GM12878 (cell line): ENCODE measurements around the gene RNF32. TPM values are rescaled to one million over a fixed set of nuclear protein-coding genes. Genes with fewer than 3 reads are reported as not detected.

Experiments used
- ATAC-seq: fragments of 200-7000 bp; cut with Tn5 transposase; 3 replicates; pipeline ENCODE4 v1.9.1; 2020; ENCODE audit warnings: mild to moderate bottlenecking, moderate library complexity
- BruUV-seq: library from RNA; stranded (reverse); fragments of 400-500 nt; replicated peaks from 2 replicates; lab custom pipeline; 2021; lab: Mats Ljungman, UMichigan
- CTCF ChIA-PET: fragments of 300-600 bp; sonication (Branson Sonifier 250); formaldehyde crosslinking; extraction: SDS; loops from one replicate; lab custom pipeline; 2021; ENCODE audit warnings: inconsistent platforms; lab: Yijun Ruan, JAX
- POLR2A ChIA-PET: fragments of 350-600 bp; formaldehyde crosslinking; extraction: SDS; loops from one replicate; lab custom pipeline; 2021; ENCODE audit warnings: inconsistent platforms; lab: Charles Lee
- RAD21 ChIA-PET: fragments of 300-600 bp; sonication (Branson Sonifier 250); formaldehyde crosslinking; loops from one replicate; lab custom pipeline; 2023; ENCODE audit warnings: antibody characterized with exemption; ENCODE audit not compliant: unreplicated experiment; lab: Charles Lee
- SMC1A ChIA-PET: fragments of 300-600 bp; sonication (Branson Sonifier 250); formaldehyde crosslinking; loops from one replicate; lab custom pipeline; 2023; ENCODE audit not compliant: unreplicated experiment, uncharacterized antibody; lab: Charles Lee
- DNase-seq: peaks from one replicate; pipeline ENCODE4 v3.0.0-alpha.2; 2011; ENCODE audit warnings: low read depth, low spot score
- FAIRE-seq: peaks from 3 replicates; lab custom pipeline; 2011; peaks lifted over from hg19 to GRCh38; lab: Jason Lieb, UNC
- H2AFZ ChIP-seq: 2 replicates; pipeline ENCODE4 v1.6.0; 2011; ENCODE audit warnings: low read depth, low read length, control low read depth; ENCODE audit not compliant: control insufficient read depth
- H3K27ac ChIP-seq: 2 replicates; pipeline ENCODE4 v1.5.1; 2011; ENCODE audit warnings: control low read depth; ENCODE audit not compliant: control insufficient read depth, insufficient read depth
- H3K27me3 ChIP-seq, 2 experiments: replicated peaks in 1 of 2; 2 replicates each; pipeline versions ENCODE4 v1.6.0 to v1.6.1; 2011; ENCODE audit warnings: low read length in 1 of 2; ENCODE audit not compliant: control insufficient read depth in 2 of 2, insufficient read depth in 2 of 2
- H3K36me3 ChIP-seq, 2 experiments: 2 replicates each; pipeline ENCODE4 v1.5.1; 2011; ENCODE audit warnings: low read length in 1 of 2; ENCODE audit not compliant: control insufficient read depth in 2 of 2, insufficient read depth in 2 of 2
- H3K4me1 ChIP-seq: 2 replicates; pipeline ENCODE4 v1.6.1; 2011; ENCODE audit warnings: mild to moderate bottlenecking, low read length, moderate library complexity, mixed read lengths; ENCODE audit not compliant: control insufficient read depth, insufficient read depth
- H3K4me2 ChIP-seq: 2 replicates; pipeline ENCODE4 v1.6.0; 2011; ENCODE audit warnings: control low read depth; ENCODE audit not compliant: control insufficient read depth, insufficient read depth
- H3K4me3 ChIP-seq: fragments of 200-600 bp; sonication (generic); 2 replicates; pipeline ENCODE4 v1.5.1; 2016
- H3K79me2 ChIP-seq: 2 replicates; pipeline ENCODE4 v1.6.0; 2011; ENCODE audit warnings: low read length; ENCODE audit not compliant: control insufficient read depth, insufficient read depth
- H3K9ac ChIP-seq: 2 replicates; pipeline ENCODE4 v1.8.0; 2011; ENCODE audit warnings: low read length, control low read depth, mixed read lengths; ENCODE audit not compliant: control insufficient read depth, insufficient read depth
- H3K9me3 ChIP-seq: replicated peaks from 3 replicates; pipeline ENCODE4 v1.5.1; 2011; ENCODE audit warnings: mild to moderate bottlenecking, low read length; ENCODE audit not compliant: control insufficient read depth, insufficient read depth
- H4K20me1 ChIP-seq: 2 replicates; pipeline ENCODE4 v1.6.0; 2011; ENCODE audit not compliant: control insufficient read depth, insufficient read depth
- CBX3 ChIP-seq: fragments of 200-600 bp; sonication (generic); IDR thresholded peaks from 2 replicates; pipeline ENCODE4 v1.6.1; 2016; ENCODE audit warnings: low read depth, borderline replicate concordance
- CREM ChIP-seq: IDR thresholded peaks from 2 replicates; pipeline ENCODE4 v1.6.1; 2014; ENCODE audit warnings: antibody characterized with exemption, low read depth
- EED ChIP-seq: sonication (generic); IDR thresholded peaks from 2 replicates; pipeline ENCODE4 v1.6.1; 2016; ENCODE audit warnings: antibody characterized with exemption, low read depth
- EP300 ChIP-seq, 2 experiments: fragments of 150-350 bp in 1 of 2; IDR thresholded peaks; 2 replicates each; pipeline ENCODE4 v1.6.1; 2011 to 2012; ENCODE audit warnings: low read depth in 2 of 2, low read length in 2 of 2, borderline replicate concordance in 1 of 2, improper control_type of control experiment in 1 of 2, inconsistent platforms in 1 of 2; ENCODE audit not compliant: control insufficient read depth in 1 of 2
- ETV6 ChIP-seq, 2 experiments: fragments of 450-650 bp in 1 of 2; IDR thresholded peaks in 1 of 2; conservative IDR thresholded peaks in 1 of 2; 2 replicates each; pipeline ENCODE4 v1.6.1; 2014; ENCODE audit warnings: antibody characterized with exemption in 1 of 2, borderline replicate concordance in 1 of 2, low read depth in 1 of 2, mild to moderate bottlenecking in 1 of 2, moderate library complexity in 1 of 2
- HSF1 ChIP-seq: fragments of 150-350 bp; IDR thresholded peaks from 2 replicates; pipeline ENCODE4 v1.6.1; 2014; ENCODE audit warnings: mild to moderate bottlenecking, low read depth, low read length
- NFIC ChIP-seq: IDR thresholded peaks from 2 replicates; pipeline ENCODE4 v1.6.1; 2012; ENCODE audit warnings: low read depth, mild to moderate bottlenecking, inconsistent platforms, low read length, moderate library complexity
- PKNOX1 ChIP-seq: fragments of 450-650 bp; IDR thresholded peaks from 2 replicates; pipeline ENCODE4 v1.6.1; 2016; ENCODE audit warnings: mild to moderate bottlenecking
- POLR2AphosphoS2 ChIP-seq: IDR thresholded peaks from 2 replicates; pipeline ENCODE4 v1.6.1; 2011; ENCODE audit warnings: low read depth, mild to moderate bottlenecking, low read length, improper control_type of control experiment, moderate library complexity
- TARDBP ChIP-seq: IDR thresholded peaks from 2 replicates; pipeline ENCODE4 v1.6.1; 2016; ENCODE audit warnings: borderline replicate concordance
- TCF12 ChIP-seq: IDR thresholded peaks from 2 replicates; pipeline ENCODE4 v1.6.1; 2011; ENCODE audit warnings: low read depth, mild to moderate bottlenecking, low read length
- USF1 ChIP-seq: IDR thresholded peaks from 2 replicates; pipeline ENCODE4 v1.6.1; 2011; ENCODE audit warnings: borderline replicate concordance, low read depth, mild to moderate bottlenecking, moderate library complexity, mixed read lengths, low read length; ENCODE audit not compliant: insufficient read depth; ENCODE audit errors: extremely low read length
- WGBS: methylation state at CpG from one replicate; pipeline ENCODE4 v1.1.6; 2016; ENCODE audit warnings: low lambda C conversion rate; ENCODE audit not compliant: insufficient replicate concordance, insufficient coverage; ENCODE audit errors: missing lambda C conversion rate; 5-methylcytosine and 5-hydroxymethylcytosine counted together
- in situ Hi-C: fragments of 300-500 bp; cut with MboI; formaldehyde crosslinking; loops from 9 replicates; pipeline ENCODE4 v1.14.3; 2018; ENCODE audit warnings: mixed read lengths
- intact Hi-C: fragments of 100-400 bp; cut with micrococcal nuclease; formaldehyde crosslinking; loops from one replicate; pipeline ENCODE4 v1.14.2; 2022; ENCODE audit not compliant: unreplicated experiment
- polyA plus RNA-seq, 11 experiments: library from polyadenylated mRNA; depleted of rRNA in 4 of 11; unstranded in 6 of 11; stranded (reverse) in 5 of 11; fragments of >200 nt; fragmentation: Nextera tagmentation in 4 of 11; fragmentation: Illumina TruSeq in 1 of 11; extraction: Ambion mirVana in 4 of 11; extraction: Trizol in 1 of 11; gene quantifications; 1 replicate in 1 of 11; 2 replicates in 10 of 11; pipeline versions ENCODE4 v1.2.1 to v1.2.3, GENCODE V29; 2011 to 2016; ENCODE audit warnings: inconsistent platforms in 2 of 11, missing spikeins in 2 of 11, low read depth in 1 of 11
- total RNA-seq, 4 experiments: library from RNA; depleted of rRNA in 3 of 4; stranded (reverse); fragments of >200 nt in 3 of 4; fragmentation: Illumina TruSeq in 1 of 4; extraction: Trizol in 1 of 4; gene quantifications; 2 replicates each; pipeline versions ENCODE4 v1.2.1 to v1.2.3, GENCODE V29; 2013 to 2021

Gene RNF32
- total and polyA plus RNA-seq, 10 of the 15 experiments (the other 5 are each of a cell fraction or from before 2014, with no cell fraction given) = 2.5 to 7.2 (median 3.7) TPM

DNA sequence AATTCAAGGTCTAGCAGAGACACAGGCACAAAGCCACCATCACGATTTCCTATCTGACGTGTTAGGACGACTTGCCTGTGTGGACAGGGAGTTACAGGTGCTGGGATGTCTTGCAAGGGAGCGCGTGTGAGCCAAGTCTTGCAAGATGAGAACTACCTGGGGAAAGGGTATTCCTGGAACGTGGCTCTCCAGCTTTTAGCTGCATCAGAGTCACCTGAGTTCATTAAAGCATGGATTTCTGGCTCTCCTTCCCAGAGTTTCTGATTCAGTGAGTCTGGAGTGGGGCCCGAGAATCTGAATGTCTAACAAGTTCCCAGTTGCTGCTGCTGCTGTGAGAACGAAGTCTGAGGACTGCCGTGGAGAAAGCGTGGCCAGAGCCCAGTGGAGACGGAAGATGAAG, 30.0 kb upstream of the RNF32 start:
- Histone ChIP-seq H3K4me1 (peaks cover 3% of the 10 kb centered on the region), H3K4me2 (no peak overlapping the region), H3K36me3 (no peaks in the 10 kb centered on the region), H3K4me3 (no peak overlapping the region), H3K79me2 (no peaks in the 10 kb centered on the region), H3K27me3 (no peaks in the 10 kb centered on the region), H4K20me1 (no peaks in the 10 kb centered on the region), H2AFZ (no peak overlapping the region), H3K27ac (no peak overlapping the region), H3K9ac (no peak overlapping the region), H3K9me3 (no peaks in the 10 kb centered on the region)
- ChIA-PET RAD21 (no interaction called here), POLR2A (no interaction called here), SMC1A (no interaction called here), CTCF (no interaction called here)
- TF ChIP-seq POLR2AphosphoS2 (no peak), ETV6 (conservative IDR thresholded peaks at IDR 0.05 in 1 of 2, IDR thresholded peaks at IDR 0.05 in 1 of 2; ENCODE audit: borderline replicate concordance in 1 of 2, low read depth in 1 of 2) (no peak), TARDBP (no peak), CBX3 (no peak)
- 60% methylated on average over 11 of the region's 11 CpGs for WGBS
- in situ Hi-C loops (no loop called here), intact Hi-C loops (loop anchor here (5.0 kb wide), 1 partner anchor 63 kb away; no protein-coding TSS in a partner anchor)
- BruUV-seq = no TSS peak
- FAIRE-seq = no peak
- no peak for ATAC-seq
- DNase-seq = no peak

GRCh38 chr7:156611014-156612010, 29.3 kb upstream of the RNF32 start:
- H3K4me3 ChIP-seq = no peak overlapping the region
- no peak overlapping the region for H2AFZ ChIP-seq
- FAIRE-seq (no peak), DNase-seq (no peak), ATAC-seq (no peak)
- 40% methylated on average over 17 of the region's 17 CpGs for WGBS
- H3K27me3 ChIP-seq = no peaks in the 10 kb centered on the region
- SMC1A ChIA-PET = interaction anchor here (2.3 kb wide), 1 partner anchor 9 kb away, joined by 8 read pairs; no protein-coding TSS in a partner anchor
- H4K20me1 ChIP-seq = no peaks in the 10 kb centered on the region
- CTCF ChIA-PET = no interaction called here
- POLR2A ChIA-PET = no interaction called here
- BruUV-seq = no TSS peak
- peaks cover 3% of the 10 kb centered on the region for H3K4me1 ChIP-seq
- in situ Hi-C loops (no loop called here), intact Hi-C loops (loop anchor here (5.0 kb wide), 1 partner anchor 64 kb away; no protein-coding TSS in a partner anchor)
- H3K9me3 ChIP-seq = no peaks in the 10 kb centered on the region
- no peak overlapping the region for H3K27ac ChIP-seq
- RAD21 ChIA-PET = no interaction called here
- H3K79me2 ChIP-seq = no peaks in the 10 kb centered on the region
- H3K9ac ChIP-seq = no peak overlapping the region
- H3K36me3 ChIP-seq = no peaks in the 10 kb centered on the region
- H3K4me2 ChIP-seq = no peak overlapping the region
- no peak for TF ChIP-seq EED
- no peak for TF ChIP-seq USF1
- TF ChIP-seq TCF12 = no peak
- TF ChIP-seq NFIC = no peak
- no peak for TF ChIP-seq PKNOX1
- TF ChIP-seq HSF1 = no peak
- no peak for TF ChIP-seq CREM
- TF ChIP-seq EP300 (IDR thresholded peaks at IDR 0.05; ENCODE audit: borderline replicate concordance in 1 of 2, control insufficient read depth in 1 of 2, low read depth in 2 of 2, low read length in 2 of 2) = no peak
